NCI-H2196 treated with DMSO at 0.1 percent for 48 hours (cell line): ENCODE results near the gene EDDM13.
A peak's percentile ranks its signal among the peaks of the same experiment; 100 is the strongest.
"Not testable (repeated sequence)": the region's sequence is repeated elsewhere in the genome, so short reads cannot be mapped to it uniquely, and the experiment has no call there.

Experiments used
- DNase-seq: peaks from one replicate; lab custom pipeline; 2025; ENCODE audit not compliant: unreplicated experiment; lab: John Stamatoyannopoulos, UW

EDDM13 gene, protein sequence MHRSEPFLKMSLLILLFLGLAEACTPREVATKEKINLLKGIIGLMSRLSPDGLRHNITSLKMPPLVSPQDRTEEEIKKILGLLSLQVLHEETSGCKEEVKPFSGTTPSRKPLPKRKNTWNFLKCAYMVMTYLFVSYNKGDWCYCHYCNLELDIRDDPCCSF

GRCh38 chr19:56272161-56272798, at the start of gene EDDM13:
Gene EDDM13 (plus strand): TSS chr19:56272748. CDS start chr19:56272835, 87 bp downstream.
- DNase-seq, result no peak

DNA sequence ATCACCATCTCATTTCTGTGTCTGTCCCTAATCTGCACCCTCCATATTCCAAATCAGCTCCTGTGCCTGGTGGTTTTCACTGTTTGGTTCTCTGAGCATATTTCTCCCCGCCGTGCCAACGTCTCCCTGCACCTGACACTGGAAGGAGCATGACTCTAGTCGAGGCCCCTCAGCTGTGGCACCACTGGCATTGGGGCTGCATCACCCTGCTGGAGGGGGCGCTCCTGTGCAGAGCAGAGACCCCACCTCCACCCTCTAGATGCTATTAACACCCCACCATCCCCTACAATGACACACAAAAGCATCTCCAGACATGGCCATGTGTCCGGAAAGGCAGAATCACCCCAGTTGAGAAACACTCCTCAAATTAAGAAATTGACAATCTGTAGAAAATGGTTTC, 49.6 kb upstream of the EDDM13 start:
- DNase-seq, result no peak

GRCh38 chr19:56223481-56223880, 49.1 kb upstream of the EDDM13 start:
- DNase-seq, result no peak

- DNase-seq, result no peak
Observed at GRCh38 chr19:56245121-56245740, 27.3 kb upstream of the EDDM13 start.

GRCh38 chr19:56245764-56246163, 26.8 kb upstream of the EDDM13 start:
- DNase-seq, result not testable (repeated sequence)

GRCh38 chr19:56248736-56249338, 23.7 kb upstream of the EDDM13 start:
- DNase-seq, result not testable (repeated sequence)

DNA sequence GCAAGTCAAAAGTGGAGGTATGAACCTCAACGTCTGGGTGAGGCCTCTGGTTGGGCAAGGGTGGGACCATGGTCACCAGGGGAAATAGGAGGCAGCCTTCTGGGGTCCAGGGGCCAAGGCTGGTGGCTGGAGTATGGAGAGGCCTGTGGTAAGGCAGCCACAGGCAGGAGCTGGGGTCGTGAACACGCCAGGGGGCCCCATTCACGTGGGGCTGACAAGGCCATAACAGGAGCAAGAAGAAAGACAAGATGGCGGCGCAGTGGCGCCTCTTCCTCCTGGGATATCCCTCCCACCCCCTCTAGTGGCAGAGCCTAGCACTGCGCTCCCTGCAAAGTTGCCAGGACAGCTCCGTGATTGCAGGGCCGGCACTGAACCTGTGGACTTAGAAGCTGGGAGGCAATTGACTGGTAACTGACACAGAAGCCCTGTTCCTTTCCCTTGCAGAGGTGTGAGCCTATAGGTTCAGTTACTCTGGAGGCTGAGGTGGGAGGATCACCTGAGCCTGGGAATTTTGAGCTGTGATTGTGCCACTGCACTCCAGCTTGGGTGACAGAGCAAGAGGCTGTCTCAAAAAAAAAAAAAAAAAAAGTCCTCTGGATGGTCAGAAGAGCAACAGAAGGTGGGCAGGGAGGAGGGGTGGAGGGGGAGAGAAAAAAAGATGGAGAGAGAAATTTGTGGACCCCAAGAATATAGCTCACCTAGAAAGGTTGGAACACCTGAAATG, 19.7 kb upstream of the EDDM13 start:
- peak; percentile 7 for DNase-seq

DNA sequence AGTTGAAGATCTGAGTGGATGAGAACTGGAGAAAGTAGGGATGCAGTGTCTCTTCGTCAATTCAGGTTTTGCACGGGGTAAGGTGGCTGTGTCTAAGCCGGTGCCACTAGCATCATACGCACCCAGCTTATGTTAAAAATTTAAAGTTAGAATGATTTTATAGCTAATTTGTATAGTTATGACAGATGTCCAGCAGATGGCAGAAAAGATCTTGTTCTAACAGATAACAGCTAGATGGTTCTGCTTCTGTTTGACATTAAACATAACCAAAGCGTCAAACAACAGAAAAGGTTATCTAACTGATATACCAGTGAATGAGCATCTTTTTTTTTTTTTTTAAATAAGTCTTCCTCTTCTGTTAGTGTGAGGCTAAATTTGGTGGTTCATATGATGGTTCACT, 18.8 kb upstream of the EDDM13 start:
- peak; percentile 22 for DNase-seq

GRCh38 chr19:56258272-56258671, 14.3 kb upstream of the EDDM13 start:
- no peak for DNase-seq

GRCh38 chr19:56261145-56261544, 11.4 kb upstream of the EDDM13 start:
- DNase-seq, result no peak

DNA sequence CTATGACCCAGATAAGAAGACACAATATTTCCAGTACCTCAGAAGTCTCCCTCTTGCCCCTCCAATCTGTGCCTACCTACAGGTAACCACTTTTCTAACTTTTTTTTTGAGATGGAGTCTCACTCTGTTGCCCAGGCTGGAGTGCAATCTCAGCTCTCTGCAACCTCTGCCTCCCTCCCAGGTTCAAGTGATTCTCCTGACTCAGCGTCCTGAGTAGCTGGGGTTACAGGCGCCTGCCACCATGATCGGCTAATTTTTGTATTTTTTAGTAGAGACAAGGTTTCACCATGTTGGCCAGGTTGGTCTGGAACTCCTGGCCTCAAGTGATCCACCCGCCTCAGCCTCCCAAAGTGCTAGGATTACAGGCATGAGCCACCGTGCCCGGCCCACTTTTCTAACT, 10.6 kb upstream of the EDDM13 start:
- DNase-seq, result not testable (repeated sequence)

DNA sequence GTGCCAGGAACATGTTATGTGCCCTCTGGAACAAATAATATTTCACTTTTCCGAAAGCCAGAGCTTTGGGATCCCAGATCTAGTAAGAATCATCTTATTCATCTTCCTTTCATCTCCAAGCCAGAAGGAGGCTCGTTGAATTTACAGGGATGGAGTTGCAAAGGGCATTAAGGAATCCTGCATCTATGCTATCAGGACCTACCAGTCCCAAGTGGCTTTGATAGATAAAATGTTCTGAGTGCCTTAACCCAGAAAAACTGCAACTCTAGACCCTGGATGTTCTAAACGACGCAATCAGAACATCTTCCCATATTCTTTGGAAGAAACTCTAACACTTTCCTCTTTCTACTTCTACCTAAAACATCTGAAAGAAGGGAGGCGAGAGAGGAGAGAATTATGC, 9.2 kb upstream of the EDDM13 start:
- no peak for DNase-seq

- DNase-seq, result no peak
Observed at GRCh38 chr19:56266051-56266450, 6.5 kb upstream of the EDDM13 start.

GRCh38 chr19:56269348-56269747, 3.2 kb upstream of the EDDM13 start:
- DNase-seq, result no peak

DNA sequence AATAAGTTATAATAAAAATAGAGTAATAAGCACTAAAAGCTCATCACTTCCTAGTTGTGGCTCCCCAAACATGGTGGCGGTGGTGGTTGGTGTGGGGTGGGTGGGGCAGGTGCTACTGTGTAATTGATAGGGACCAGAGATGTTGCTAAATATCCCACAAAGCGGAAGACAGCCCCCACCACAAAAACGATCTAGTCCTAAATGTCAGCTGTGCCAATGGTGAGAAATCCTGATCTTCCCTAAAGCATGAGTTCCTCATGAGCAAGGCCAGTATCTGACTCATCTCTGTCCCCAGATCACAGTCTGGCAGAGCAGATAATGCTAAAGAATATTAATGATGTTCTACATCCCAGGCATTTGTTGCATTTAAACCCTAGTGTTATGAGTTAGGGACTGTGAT, 1.9 kb upstream of the EDDM13 start:
- no peak for DNase-seq

GRCh38 chr19:56271151-56271550, 1.4 kb upstream of the EDDM13 start:
- no peak for DNase-seq

GRCh38 chr19:56273563-56274117, 1.1 kb downstream of the EDDM13 start:
- DNase-seq, result no peak

DNA sequence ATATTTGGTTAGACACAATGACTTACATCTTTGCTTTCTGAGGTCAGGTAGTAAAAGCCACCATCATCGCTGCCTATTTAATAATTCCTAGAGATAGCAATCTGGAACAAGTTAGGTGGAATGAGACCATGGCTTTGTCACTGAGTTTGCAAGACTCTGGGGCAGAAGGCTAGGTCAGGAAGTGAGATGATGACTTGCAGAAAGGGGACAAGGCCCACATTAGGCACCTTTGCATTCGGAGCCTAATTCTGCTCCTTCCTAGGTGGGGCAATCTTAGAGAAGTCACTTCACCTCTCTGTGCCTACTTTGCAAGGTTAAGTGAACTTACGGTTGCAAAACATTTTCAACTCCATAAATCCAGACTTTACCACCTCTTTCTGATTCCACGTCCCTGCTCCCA, 10.3 kb downstream of the EDDM13 start:
- DNase-seq, result no peak

GRCh38 chr19:56284746-56285145, 12.2 kb downstream of the EDDM13 start:
- no peak for DNase-seq

GRCh38 chr19:56290104-56290503, 17.6 kb downstream of the EDDM13 start:
- DNase-seq, result no peak

DNA sequence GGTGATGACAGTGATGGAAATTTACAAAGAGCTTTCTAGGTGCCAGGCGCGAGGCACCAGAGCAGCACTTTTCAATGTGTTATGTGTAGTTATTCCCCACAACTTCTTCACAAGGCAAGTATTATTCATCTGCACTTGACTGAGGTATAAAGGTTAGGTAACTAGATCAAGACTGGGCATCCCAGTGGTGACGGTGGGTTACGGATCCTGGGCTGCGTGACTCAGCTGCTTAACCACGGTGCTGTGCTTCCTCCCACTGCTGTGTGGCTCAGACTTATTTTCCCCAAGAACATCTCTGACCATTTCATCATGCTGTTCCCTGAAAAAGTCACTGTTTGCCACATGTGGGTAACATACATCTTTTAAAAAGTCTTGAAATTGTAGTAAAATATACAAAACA, 19.3 kb downstream of the EDDM13 start:
- no peak for DNase-seq
